ENCODE measurements around the gene WDR89. TPM values are rescaled to one million over a fixed set of nuclear protein-coding genes. Genes with fewer than 3 reads are reported as not detected.

The WDR89 gene
- total and polyA plus RNA-seq, 7 experiments from 2014 or later: 12.6 to 44.1 (median 24.0) TPM

DNA sequence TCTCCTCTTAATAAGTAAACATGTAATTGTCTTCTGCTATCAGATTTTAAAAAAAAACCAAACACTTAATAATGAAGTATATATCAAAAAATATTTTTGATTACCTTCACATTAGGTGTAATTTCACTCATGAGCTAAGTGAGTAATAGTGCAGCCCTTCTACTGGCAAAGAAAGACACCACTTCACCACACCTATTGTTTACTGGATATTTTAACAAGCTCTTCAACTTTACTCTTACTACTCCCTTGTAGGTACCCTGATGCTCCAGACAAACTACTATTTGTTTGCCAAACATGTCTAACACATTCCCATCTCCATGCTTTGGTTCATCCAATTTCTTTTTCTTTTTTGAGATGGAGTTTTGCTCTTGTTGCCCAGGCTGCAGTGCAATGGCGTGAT, 36.9 kb upstream of the WDR89 start:
- DNase-seq (no peak), ATAC-seq (no peak)
- CTCF ChIA-PET: no interaction called here
- no peaks in the 10 kb centered on the region for H3K9me3 ChIP-seq (ENCODE audit: control insufficient read depth in 2 of 3, low read length in 3 of 3)
- POLR2A ChIA-PET: interaction anchor here (0.6 to 1.3 kb wide), 3 partner anchors 28 to 239 kb away, joined by 3 to 6 read pairs (median 3); no protein-coding TSS in a partner anchor
- intact Hi-C loops (cut with micrococcal nuclease): no loop called here
- H3K36me3 ChIP-seq (ENCODE audit: control insufficient read depth in 2 of 3, insufficient read depth in 3 of 3, low read length in 3 of 3): no peaks in the 10 kb centered on the region
- H3K36me3 Mint-ChIP-seq: peaks cover 0 to 38% (median 18%) of the 10 kb centered on the region in 5 donors
- H3K27ac Mint-ChIP-seq: peak overlapping the region in 2 of 9 donors; percentile 36 to 41
- peaks cover 0 to 4% (median 0%) of the 10 kb centered on the region in 7 donors for H3K4me1 Mint-ChIP-seq
- no peaks in the 10 kb centered on the region for H3K27me3 ChIP-seq (ENCODE audit: control insufficient read depth in 2 of 2, insufficient read depth in 2 of 2, low read length in 2 of 2)
- no peak overlapping the region for H3K4me3 ChIP-seq (ENCODE audit: low read length)
- H3K27me3 Mint-ChIP-seq: no peaks in the 10 kb centered on the region
- no peaks in the 10 kb centered on the region for H3K4me1 ChIP-seq (ENCODE audit: control insufficient read depth in 2 of 2, insufficient read depth in 2 of 2, low read length in 2 of 2)
- no peak overlapping the region for H3K4me3 Mint-ChIP-seq
- H3K27ac ChIP-seq (ENCODE audit: low read depth, low read length): no peak overlapping the region
- peaks cover 0 to 1% (median 0%) of the 10 kb centered on the region in 11 donors for H3K9me3 Mint-ChIP-seq

DNA sequence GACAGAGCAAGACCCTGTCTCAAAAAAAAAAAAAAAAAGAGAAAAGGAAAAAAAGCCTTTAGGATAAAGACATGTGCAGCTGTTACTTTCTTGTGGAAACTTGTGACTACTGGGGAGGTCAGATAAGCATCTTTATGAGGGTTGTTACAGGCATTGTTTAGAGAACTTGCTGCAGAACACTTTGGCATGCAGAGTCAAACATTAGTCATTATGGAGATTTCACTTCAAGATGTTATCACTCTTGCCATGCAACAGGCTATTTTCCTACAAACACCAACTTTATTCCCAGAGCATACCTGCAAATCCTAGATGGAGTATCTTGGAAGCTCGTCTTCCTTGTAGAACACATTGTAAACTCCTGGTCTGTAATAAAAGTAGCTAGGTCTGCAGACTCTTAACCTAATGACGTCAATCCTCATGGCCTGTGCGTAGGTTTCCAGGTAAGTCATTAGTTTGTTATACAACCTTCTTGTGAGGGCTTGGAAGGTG, 36.3 kb upstream of the WDR89 start:
- Histone ChIP-seq H3K4me3 (ENCODE audit: low read length) (no peak overlapping the region), H3K4me1 (ENCODE audit: control insufficient read depth in 2 of 2, insufficient read depth in 2 of 2, low read length in 2 of 2) (no peaks in the 10 kb centered on the region), H3K27me3 (ENCODE audit: control insufficient read depth in 2 of 2, insufficient read depth in 2 of 2, low read length in 2 of 2) (no peaks in the 10 kb centered on the region), H3K9me3 (ENCODE audit: control insufficient read depth in 2 of 3, low read length in 3 of 3) (no peaks in the 10 kb centered on the region), H3K27ac (ENCODE audit: low read depth, low read length) (no peak overlapping the region), H3K36me3 (ENCODE audit: control insufficient read depth in 2 of 3, insufficient read depth in 3 of 3, low read length in 3 of 3) (no peaks in the 10 kb centered on the region)
- CTCF ChIA-PET: no interaction called here
- Mint-ChIP-seq H3K27ac (peak overlapping the region in 1 of 9 donors; percentile 72), H3K27me3 (no peaks in the 10 kb centered on the region), H3K36me3 (peaks cover 0 to 38% (median 18%) of the 10 kb centered on the region in 5 donors), H3K4me1 (peaks cover 0 to 4% (median 0%) of the 10 kb centered on the region in 7 donors), H3K4me3 (no peak overlapping the region), H3K9me3 (peaks cover 0 to 1% (median 0%) of the 10 kb centered on the region in 11 donors)
- intact Hi-C loops (cut with micrococcal nuclease): no loop called here
- POLR2A ChIA-PET: interaction anchor here (0.6 to 1.3 kb wide), 4 partner anchors 9 to 239 kb away, joined by 3 to 6 read pairs (median 4); no protein-coding TSS in a partner anchor
- DNase-seq (no peak), ATAC-seq (no peak)

DNA sequence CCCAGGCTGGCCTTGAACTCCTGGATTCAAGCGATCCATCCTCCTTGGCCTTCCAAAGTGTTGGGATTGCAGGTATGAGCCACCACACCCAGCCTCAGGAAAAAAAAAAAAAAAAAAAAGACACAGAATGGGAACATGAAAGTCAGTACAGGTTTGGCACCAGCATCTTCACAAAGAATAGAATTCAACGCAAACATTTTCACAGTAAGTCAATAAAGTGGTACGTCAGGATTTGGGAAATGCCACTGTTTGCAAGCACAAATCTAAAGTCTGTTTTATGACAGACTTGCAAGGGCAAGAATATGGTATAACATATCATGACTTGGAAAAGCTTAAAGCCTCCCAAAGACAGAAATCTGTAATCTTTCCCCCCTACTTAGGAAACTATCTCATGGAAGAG, 34.9 kb upstream of the WDR89 start:
- ATAC-seq (no peak), DNase-seq (no peak)
- Histone ChIP-seq H3K9me3 (ENCODE audit: control insufficient read depth in 2 of 3, low read length in 3 of 3) (no peaks in the 10 kb centered on the region), H3K27ac (ENCODE audit: low read depth, low read length) (no peak overlapping the region), H3K4me3 (ENCODE audit: low read length) (no peak overlapping the region), H3K4me1 (ENCODE audit: control insufficient read depth in 2 of 2, insufficient read depth in 2 of 2, low read length in 2 of 2) (no peaks in the 10 kb centered on the region), H3K27me3 (ENCODE audit: control insufficient read depth in 2 of 2, insufficient read depth in 2 of 2, low read length in 2 of 2) (no peaks in the 10 kb centered on the region), H3K36me3 (ENCODE audit: control insufficient read depth in 2 of 3, insufficient read depth in 3 of 3, low read length in 3 of 3) (no peaks in the 10 kb centered on the region)
- H3K4me1 Mint-ChIP-seq: peaks cover 0 to 4% (median 0%) of the 10 kb centered on the region in 7 donors
- H3K27ac Mint-ChIP-seq: peak overlapping the region in 1 of 9 donors; percentile 62
- H3K27me3 Mint-ChIP-seq: no peaks in the 10 kb centered on the region
- ChIA-PET CTCF (no interaction called here), POLR2A (no interaction called here)
- intact Hi-C loops (cut with micrococcal nuclease): no loop called here
- peaks cover 0 to 34% (median 14%) of the 10 kb centered on the region in 5 donors for H3K36me3 Mint-ChIP-seq
- H3K9me3 Mint-ChIP-seq: peaks cover 0 to 1% (median 0%) of the 10 kb centered on the region in 11 donors
- H3K4me3 Mint-ChIP-seq: no peak overlapping the region

DNA sequence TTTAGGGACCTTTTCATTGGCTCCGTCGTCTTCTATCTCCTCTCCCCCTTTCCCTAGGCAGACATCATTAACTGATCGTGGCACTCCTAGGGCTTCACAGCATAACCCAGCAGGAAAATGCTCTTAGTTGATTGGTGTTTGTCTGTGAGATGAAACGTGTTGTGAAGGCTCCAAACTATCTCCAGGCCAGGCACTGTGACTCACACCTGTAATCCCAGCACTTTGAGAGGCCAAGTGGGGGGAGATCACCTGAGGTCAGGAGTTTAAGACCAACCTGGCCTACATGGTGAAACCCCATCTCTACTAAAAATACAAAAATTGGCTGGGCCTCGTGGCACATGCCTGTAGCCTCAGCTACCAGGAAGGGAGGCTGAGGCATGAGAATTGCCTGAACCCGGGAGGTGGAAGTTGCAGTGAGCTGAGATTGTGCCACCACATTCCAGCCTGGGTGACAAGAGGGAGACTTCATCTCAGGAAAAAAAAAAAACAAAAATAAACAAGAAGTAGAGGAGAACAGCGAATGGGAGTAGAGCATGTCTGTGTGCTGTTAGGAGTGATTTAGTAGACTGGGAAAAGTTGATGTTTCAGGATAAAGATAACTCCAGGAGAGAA, 32.3 kb upstream of the WDR89 start:
- H3K4me3 ChIP-seq (ENCODE audit: low read length): no peak overlapping the region
- H3K9me3 ChIP-seq (ENCODE audit: control insufficient read depth in 2 of 3, low read length in 3 of 3): no peaks in the 10 kb centered on the region
- peak overlapping the region in 4 of 9 donors; percentile 13 to 68 (median 34) for H3K27ac Mint-ChIP-seq
- peaks cover 0 to 2% (median 0%) of the 10 kb centered on the region in 7 donors for H3K4me1 Mint-ChIP-seq
- H3K36me3 ChIP-seq (ENCODE audit: control insufficient read depth in 2 of 3, insufficient read depth in 3 of 3, low read length in 3 of 3): no peaks in the 10 kb centered on the region
- no peak overlapping the region for H3K27ac ChIP-seq (ENCODE audit: low read depth, low read length)
- no peaks in the 10 kb centered on the region for H3K4me1 ChIP-seq (ENCODE audit: control insufficient read depth in 2 of 2, insufficient read depth in 2 of 2, low read length in 2 of 2)
- CTCF ChIA-PET: no interaction called here
- no peaks in the 10 kb centered on the region for H3K9me3 Mint-ChIP-seq
- peaks cover 0 to 21% (median 5%) of the 10 kb centered on the region in 5 donors for H3K36me3 Mint-ChIP-seq
- intact Hi-C loops (cut with micrococcal nuclease): no loop called here
- H3K27me3 Mint-ChIP-seq: no peaks in the 10 kb centered on the region
- DNase-seq: no peak
- no peak overlapping the region for H3K4me3 Mint-ChIP-seq
- POLR2A ChIA-PET: no interaction called here
- no peak for ATAC-seq
- no peaks in the 10 kb centered on the region for H3K27me3 ChIP-seq (ENCODE audit: control insufficient read depth in 2 of 2, insufficient read depth in 2 of 2, low read length in 2 of 2)

DNA sequence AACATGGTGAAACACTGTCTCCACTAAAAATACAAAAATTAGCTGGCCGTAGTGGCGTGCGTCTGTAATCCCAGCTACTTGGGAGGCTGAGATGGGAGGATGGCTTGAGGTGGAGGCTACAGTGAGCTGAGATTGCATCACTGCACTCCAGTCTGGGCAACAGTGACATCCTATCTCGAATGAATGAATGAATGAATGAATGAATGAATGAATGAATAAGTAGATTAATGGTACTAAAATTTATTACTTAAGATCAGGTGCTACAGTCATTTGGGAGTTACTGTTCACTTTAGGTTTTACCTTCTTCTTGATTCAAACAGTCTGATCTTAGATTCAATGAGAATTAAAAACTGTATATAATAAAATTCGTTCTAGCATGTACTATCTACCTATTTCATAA, 31.6 kb upstream of the WDR89 start:
- CTCF ChIA-PET: no interaction called here
- H3K27me3 ChIP-seq (ENCODE audit: control insufficient read depth in 2 of 2, insufficient read depth in 2 of 2, low read length in 2 of 2): no peaks in the 10 kb centered on the region
- DNase-seq (no peak), ATAC-seq (no peak)
- Mint-ChIP-seq H3K4me3 (no peak overlapping the region), H3K4me1 (peaks cover 0 to 2% (median 0%) of the 10 kb centered on the region in 7 donors), H3K36me3 (peaks cover 0 to 17% (median 5%) of the 10 kb centered on the region in 5 donors), H3K27ac (no peak overlapping the region), H3K27me3 (no peaks in the 10 kb centered on the region), H3K9me3 (no peaks in the 10 kb centered on the region)
- H3K4me3 ChIP-seq (ENCODE audit: low read length): no peak overlapping the region
- POLR2A ChIA-PET: no interaction called here
- H3K9me3 ChIP-seq (ENCODE audit: control insufficient read depth in 2 of 3, low read length in 3 of 3): no peaks in the 10 kb centered on the region
- H3K4me1 ChIP-seq (ENCODE audit: control insufficient read depth in 2 of 2, insufficient read depth in 2 of 2, low read length in 2 of 2): no peaks in the 10 kb centered on the region
- intact Hi-C loops (cut with micrococcal nuclease): no loop called here
- H3K27ac ChIP-seq (ENCODE audit: low read depth, low read length): no peak overlapping the region
- H3K36me3 ChIP-seq (ENCODE audit: control insufficient read depth in 2 of 3, insufficient read depth in 3 of 3, low read length in 3 of 3): no peaks in the 10 kb centered on the region

DNA sequence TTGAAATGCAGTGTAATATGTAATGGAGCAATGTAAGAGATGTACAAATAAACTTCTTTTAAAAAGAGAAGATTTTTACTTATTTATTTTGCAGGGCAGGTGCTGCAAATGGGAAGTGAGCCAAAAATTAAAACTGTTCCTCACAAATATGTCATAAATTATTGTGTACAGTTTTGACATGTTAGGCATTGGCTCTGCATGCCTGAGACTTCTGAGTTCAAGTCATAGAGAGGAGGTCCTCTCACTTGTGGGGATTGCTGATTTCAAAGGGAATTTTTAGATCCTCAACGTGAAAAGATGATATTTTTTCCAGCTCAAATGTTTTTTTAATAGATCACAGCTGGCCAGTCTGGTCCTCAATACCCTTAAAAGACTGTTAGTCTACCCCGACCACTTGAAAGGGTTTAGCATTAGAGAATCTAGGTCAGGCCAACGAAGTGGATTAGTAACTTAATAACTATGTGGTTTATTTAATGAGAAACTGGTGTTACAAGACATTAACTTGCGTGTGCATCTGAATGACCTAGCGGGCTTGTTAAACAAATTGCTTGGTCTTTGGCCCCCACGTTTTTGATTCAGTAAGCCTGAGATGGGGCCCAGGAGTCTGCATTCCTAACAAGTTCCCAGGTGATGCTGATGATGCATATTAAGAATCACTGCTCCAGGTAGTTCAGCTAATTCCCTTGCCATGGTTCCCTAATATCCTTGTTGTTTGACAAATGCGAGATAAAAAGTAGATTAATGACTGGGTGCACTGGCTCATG, 30.9 kb upstream of the WDR89 start:
- H3K4me3 Mint-ChIP-seq: no peak overlapping the region
- H3K4me1 Mint-ChIP-seq: peaks cover 0 to 2% (median 0%) of the 10 kb centered on the region in 7 donors

More for the DNA sequence above, 30.9 kb upstream of the WDR89 start:
- Histone ChIP-seq H3K36me3 (ENCODE audit: control insufficient read depth in 2 of 3, insufficient read depth in 3 of 3, low read length in 3 of 3) (no peaks in the 10 kb centered on the region), H3K4me1 (ENCODE audit: control insufficient read depth in 2 of 2, insufficient read depth in 2 of 2, low read length in 2 of 2) (no peaks in the 10 kb centered on the region), H3K9me3 (ENCODE audit: control insufficient read depth in 2 of 3, low read length in 3 of 3) (no peaks in the 10 kb centered on the region), H3K4me3 (ENCODE audit: low read length) (no peak overlapping the region), H3K27me3 (ENCODE audit: control insufficient read depth in 2 of 2, insufficient read depth in 2 of 2, low read length in 2 of 2) (no peaks in the 10 kb centered on the region), H3K27ac (ENCODE audit: low read depth, low read length) (no peak overlapping the region)
- no peaks in the 10 kb centered on the region for H3K9me3 Mint-ChIP-seq
- ATAC-seq (no peak), DNase-seq (no peak)
- POLR2A ChIA-PET: no interaction called here
- intact Hi-C loops (cut with micrococcal nuclease): no loop called here
- peak overlapping the region in 1 of 9 donors; percentile 61 for H3K27ac Mint-ChIP-seq
- CTCF ChIA-PET: no interaction called here
- H3K27me3 Mint-ChIP-seq: no peaks in the 10 kb centered on the region
- peaks cover 0 to 12% (median 5%) of the 10 kb centered on the region in 5 donors for H3K36me3 Mint-ChIP-seq
